ENCODE measurements around the gene SLC25A21. TPM values are rescaled to one million over a fixed set of nuclear protein-coding genes. Genes with fewer than 3 reads are reported as not detected.
"Not testable (repeated sequence)": the region's sequence is repeated elsewhere in the genome, so short reads cannot be mapped to it uniquely, and the experiment has no call there.

The SLC25A21 gene
- total and polyA plus RNA-seq, 8 donors = 0.40 to 5.4 (median 1.3) TPM; not detected in 2

GRCh38 chr14:36988568-36988967 lies 183.8 kb downstream of the SLC25A21 start:
- H3K27ac ChIP-seq = no peak overlapping the region
- no peak for TF ChIP-seq CTCF (IDR thresholded peaks at IDR 0.05)
- intact Hi-C loops (cut with DNase I; ENCODE audit: low total_unique reads) = no loop called here
- no peaks in the 10 kb centered on the region for H3K4me1 ChIP-seq
- no peaks in the 10 kb centered on the region for H3K27me3 ChIP-seq
- no peak for DNase-seq
- H3K36me3 ChIP-seq = no peaks in the 10 kb centered on the region
- no peaks in the 10 kb centered on the region for H3K9me3 ChIP-seq
- WGBS, 5 donors = 53 to 88% (median 76%) methylated on average over 1 of the region's 1 CpG
- H3K4me3 ChIP-seq = no peak overlapping the region

- WGBS, 5 donors = 78 to 85% (median 80%) methylated on average over 2 of the region's 2 CpGs
- Histone ChIP-seq H3K36me3 (no peaks in the 10 kb centered on the region), H3K27me3 (no peaks in the 10 kb centered on the region), H3K4me1 (peaks cover 0 to 4% (median 0%) of the 10 kb centered on the region in 4 donors), H3K27ac (no peak overlapping the region), H3K4me3 (no peak overlapping the region), H3K9me3 (no peaks in the 10 kb centered on the region)
- no peak for DNase-seq
- TF ChIP-seq POLR2A (IDR thresholded peaks at IDR 0.05) (no peak), POLR2AphosphoS5 (IDR thresholded peaks at IDR 0.05) (no peak), EP300 (IDR thresholded peaks at IDR 0.05) (no peak), CTCF (IDR thresholded peaks at IDR 0.05) (no peak)
- intact Hi-C loops (cut with DNase I; ENCODE audit: low total_unique reads) = no loop called here
These were observed 186.0 kb downstream of the SLC25A21 start for GRCh38 chr14:36986407-36986806.

- Histone ChIP-seq H3K4me3 (no peak overlapping the region), H3K27me3 (no peaks in the 10 kb centered on the region), H3K27ac (peak overlapping the region in 4 of 5 donors; percentile 2 to 60 (median 40)), H3K36me3 (no peaks in the 10 kb centered on the region), H3K9me3 (no peaks in the 10 kb centered on the region), H3K4me1 (peaks cover 0 to 4% (median 0%) of the 10 kb centered on the region in 4 donors)
- DNase-seq = no peak
- 79 to 85% (median 81%) methylated on average over 3 of the region's 3 CpGs for WGBS, 5 donors
- intact Hi-C loops (cut with DNase I; ENCODE audit: low total_unique reads) = no loop called here
- TF ChIP-seq POLR2A (IDR thresholded peaks at IDR 0.05) = no peak
- TF ChIP-seq EP300 (IDR thresholded peaks at IDR 0.05) = no peak
- no peak for TF ChIP-seq CTCF (IDR thresholded peaks at IDR 0.05)
- TF ChIP-seq POLR2AphosphoS5 (IDR thresholded peaks at IDR 0.05) = no peak
These were observed 190.4 kb downstream of the SLC25A21 start for GRCh38 chr14:36981832-36982529.

GRCh38 chr14:36980413-36980812 lies 192.0 kb downstream of the SLC25A21 start:
- DNase-seq; H3K27me3 ChIP-seq; H3K4me3 ChIP-seq; H3K9me3 ChIP-seq; H3K36me3 ChIP-seq; H3K4me1 ChIP-seq; intact Hi-C loops (cut with DNase I; ENCODE audit: low total_unique reads); H3K27ac ChIP-seq: not testable (repeated sequence)
- WGBS, 5 donors = 58 to 78% (median 69%) methylated on average over 4 of the region's 4 CpGs

GRCh38 chr14:36979863-36980262 lies 192.5 kb downstream of the SLC25A21 start:
- H3K4me3 ChIP-seq = no peak overlapping the region
- H3K4me1 ChIP-seq = peaks cover 0 to 4% (median 0%) of the 10 kb centered on the region in 4 donors
- no peaks in the 10 kb centered on the region for H3K36me3 ChIP-seq
- TF ChIP-seq CTCF (IDR thresholded peaks at IDR 0.05) (no peak), POLR2AphosphoS5 (IDR thresholded peaks at IDR 0.05) (no peak), EP300 (IDR thresholded peaks at IDR 0.05) (no peak), POLR2A (IDR thresholded peaks at IDR 0.05) (no peak)
- intact Hi-C loops (cut with DNase I; ENCODE audit: low total_unique reads) = no loop called here
- no peak for DNase-seq
- no peaks in the 10 kb centered on the region for H3K27me3 ChIP-seq
- H3K9me3 ChIP-seq = no peaks in the 10 kb centered on the region
- H3K27ac ChIP-seq = no peak overlapping the region
- 50 to 76% (median 67%) methylated on average over 3 of the region's 3 CpGs for WGBS, 5 donors

All from stomach (tissue), 9 donors.